Activated CD4-positive, alpha-beta T cell treated with anti-CD3 and anti-CD28 coated beads, Interleukin-2, amount 10 ng/mL, durations not matched to agents 24 days and 14 days (primary cell): ENCODE data around the gene RPL19. TPM values are rescaled to one million over a fixed set of nuclear protein-coding genes. Genes with fewer than 3 reads are reported as not detected.
A peak's percentile ranks its signal among the peaks of the same experiment; 100 is the strongest.

Experiments used
- DNase-seq: peaks from one replicate; pipeline ENCODE4 v3.0.0; 2022
- H3K27ac Mint-ChIP-seq: one replicate; pipeline ENCODE4 v1.8.0; 2022; ENCODE audit warnings: mild to moderate bottlenecking, mixed read lengths
- H3K27me3 Mint-ChIP-seq: one replicate; pipeline ENCODE4 v1.8.0; 2022; ENCODE audit warnings: mixed read lengths
- H3K36me3 Mint-ChIP-seq: one replicate; pipeline ENCODE4 v1.8.0; 2022; ENCODE audit warnings: low read depth, mild to moderate bottlenecking, mixed read lengths
- H3K4me1 Mint-ChIP-seq: one replicate; pipeline ENCODE4 v1.8.0; 2021; ENCODE audit warnings: mixed read lengths
- H3K4me3 Mint-ChIP-seq: one replicate; pipeline ENCODE4 v1.8.0; 2022; ENCODE audit warnings: mild to moderate bottlenecking, moderate library complexity, mixed read lengths
- H3K9me3 Mint-ChIP-seq: one replicate; pipeline ENCODE4 v1.8.0; 2021; ENCODE audit warnings: mixed read lengths
- intact Hi-C: fragments of 100-400 bp; cut with micrococcal nuclease; formaldehyde crosslinking; loops from one replicate; pipeline ENCODE4 v1.15.1; 2023
- total RNA-seq: library from RNA; stranded (reverse); gene quantifications from 2 replicates; pipeline ENCODE4 v1.2.3, GENCODE V29; 2022

RPL19 gene
- total RNA-seq, 1 donor from 2014 or later, result 2,301 TPM

DNA sequence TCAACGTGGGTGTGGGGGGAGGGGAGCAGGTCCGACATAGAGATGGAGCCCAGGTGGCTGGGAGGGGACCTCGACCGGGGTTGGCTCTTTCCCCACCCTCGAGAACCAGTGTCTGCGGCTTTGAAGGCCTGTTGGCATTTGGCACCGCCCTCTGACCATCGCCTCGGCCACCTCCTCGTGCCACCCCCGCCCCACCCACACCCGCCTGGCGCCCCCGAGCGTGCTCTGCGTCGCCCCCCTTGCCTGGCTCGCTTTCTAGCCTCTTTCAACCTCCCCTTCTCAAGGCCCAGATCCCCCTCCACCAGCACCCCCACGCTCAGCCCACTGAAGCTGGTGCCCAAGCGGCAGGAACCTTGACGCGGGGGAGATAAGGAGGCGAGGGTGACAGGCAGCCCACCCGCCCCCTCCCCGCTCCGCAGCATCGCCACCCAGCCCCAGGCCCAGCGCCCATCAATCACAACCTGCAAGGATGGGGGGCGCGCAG lies 3.2 kb upstream of the RPL19 start:
- H3K36me3 Mint-ChIP-seq, result peaks cover 33% of the 10 kb centered on the region
- no peaks in the 10 kb centered on the region for H3K27me3 Mint-ChIP-seq
- H3K4me3 Mint-ChIP-seq, result peak overlapping the region; percentile 98
- DNase-seq, result peak; percentile 69
- H3K9me3 Mint-ChIP-seq, result no peaks in the 10 kb centered on the region
- intact Hi-C loops, result loop anchor here (5.0 kb wide), 1 partner anchor 45 kb away; the partner anchor contains the start of gene PLXDC1
- peak overlapping the region; percentile 72 for H3K27ac Mint-ChIP-seq
- H3K4me1 Mint-ChIP-seq, result peaks cover 53% of the 10 kb centered on the region

DNA sequence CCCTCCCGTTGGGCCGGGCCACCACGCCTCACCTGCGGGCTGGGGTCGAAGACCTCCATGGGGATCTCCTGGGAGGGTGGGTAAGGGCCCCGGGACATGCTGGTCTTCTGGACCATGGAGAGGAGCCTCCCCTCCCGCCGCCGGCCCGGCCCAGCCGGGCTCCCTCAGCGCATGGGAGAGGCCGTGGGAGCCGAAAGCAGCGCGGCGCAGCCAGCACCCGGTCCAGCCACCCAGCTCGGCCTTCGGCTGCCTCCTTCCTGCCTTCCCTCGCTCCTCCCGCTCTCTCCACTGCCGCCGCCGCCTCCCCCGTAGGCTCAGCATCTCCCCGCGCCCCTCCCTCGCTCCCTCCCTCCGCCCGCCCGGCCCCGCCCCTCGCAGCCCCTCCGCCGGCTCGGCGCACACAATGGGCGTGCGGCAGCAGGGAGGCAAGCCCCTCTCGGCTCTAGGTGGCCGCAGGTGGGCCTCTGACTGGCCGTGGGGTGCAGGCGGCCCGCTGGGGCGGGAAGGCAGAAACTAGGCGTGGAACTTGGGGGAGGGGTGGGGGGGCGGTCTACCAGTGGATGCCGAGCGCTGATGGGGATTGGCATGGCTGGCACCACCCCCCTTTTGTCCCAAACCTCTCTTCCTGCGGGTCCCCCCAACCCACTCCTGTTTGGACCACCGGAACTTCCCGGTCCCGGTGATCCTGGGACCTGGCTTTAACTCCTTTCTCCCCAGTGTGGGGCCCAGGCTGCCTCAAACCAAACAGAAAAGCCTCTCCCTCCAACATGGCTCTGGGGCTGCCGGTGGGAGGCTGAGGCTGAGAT lies 2.5 kb upstream of the RPL19 start, which contains the start of gene CACNB1:
Gene CACNB1, minus strand, starts transcription at position 290 of the 806 bp plus-strand sequence. Its CDS starts 174 bp downstream, at position 116.
- intact Hi-C loops, result loop anchor here (5.0 kb wide), 1 partner anchor 45 kb away; the partner anchor contains the start of gene PLXDC1
- Mint-ChIP-seq H3K27ac (peak within 1 kb of the TSS; percentile 75), H3K27me3 (no peaks in the 10 kb centered on the region), H3K9me3 (no peaks in the 10 kb centered on the region), H3K36me3 (peaks cover 35% of the 10 kb centered on the region), H3K4me3 (peak within 1 kb of the TSS; percentile 98), H3K4me1 (peaks cover 56% of the 10 kb centered on the region)
- peak; percentile 93 for DNase-seq

DNA sequence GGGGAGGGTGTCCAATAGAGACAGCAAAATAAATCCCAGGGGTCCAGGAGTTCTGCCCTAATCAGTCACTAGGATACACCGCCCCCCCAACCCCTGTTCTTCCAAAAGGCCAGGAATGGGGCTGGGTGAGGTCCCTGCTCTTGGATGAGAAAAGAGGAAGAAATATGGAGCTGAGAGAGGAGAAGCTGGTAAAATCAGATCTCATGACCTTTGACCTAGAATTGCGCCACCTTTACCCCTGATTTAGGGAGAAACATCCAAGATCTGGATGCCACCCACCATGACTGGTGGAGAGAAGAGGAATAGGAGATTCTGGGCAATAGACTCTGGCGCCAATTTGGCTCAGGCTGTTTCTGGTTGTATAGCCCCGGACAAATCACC lies 1.9 kb upstream of the RPL19 start:
- Mint-ChIP-seq H3K36me3 (peaks cover 35% of the 10 kb centered on the region), H3K4me1 (peaks cover 57% of the 10 kb centered on the region), H3K27ac (peak overlapping the region; percentile 75), H3K4me3 (peak overlapping the region; percentile 98), H3K27me3 (no peaks in the 10 kb centered on the region), H3K9me3 (no peaks in the 10 kb centered on the region)
- DNase-seq, result no peak
- intact Hi-C loops, result loop anchor here (5.0 kb wide), 1 partner anchor 46 kb away; the partner anchor contains the start of gene PLXDC1

DNA sequence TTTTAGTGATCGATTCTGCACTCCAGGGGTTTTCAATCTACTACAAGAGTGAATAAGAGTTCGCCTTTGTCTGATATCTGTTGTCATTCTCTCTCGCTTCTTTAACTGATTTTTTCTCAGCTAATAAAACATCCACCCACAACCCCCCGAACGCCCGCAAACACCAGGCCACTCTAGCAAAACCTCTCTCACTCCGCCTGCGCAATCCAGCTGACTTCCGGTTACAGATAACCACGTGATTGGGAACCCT lies 338 bp upstream of the RPL19 start:
- DNase-seq, result peak; percentile 96
- Mint-ChIP-seq H3K27ac (peak overlapping the region; percentile 98), H3K4me1 (peaks cover 52% of the 10 kb centered on the region), H3K36me3 (peaks cover 46% of the 10 kb centered on the region), H3K4me3 (peak overlapping the region; percentile 98), H3K27me3 (no peaks in the 10 kb centered on the region), H3K9me3 (no peaks in the 10 kb centered on the region)
- intact Hi-C loops, result loop anchor here (5.0 to 10.0 kb wide), 2 partner anchors 47 to 205 kb away; partner anchors contain the start of genes FBXL20 and PLXDC1

DNA sequence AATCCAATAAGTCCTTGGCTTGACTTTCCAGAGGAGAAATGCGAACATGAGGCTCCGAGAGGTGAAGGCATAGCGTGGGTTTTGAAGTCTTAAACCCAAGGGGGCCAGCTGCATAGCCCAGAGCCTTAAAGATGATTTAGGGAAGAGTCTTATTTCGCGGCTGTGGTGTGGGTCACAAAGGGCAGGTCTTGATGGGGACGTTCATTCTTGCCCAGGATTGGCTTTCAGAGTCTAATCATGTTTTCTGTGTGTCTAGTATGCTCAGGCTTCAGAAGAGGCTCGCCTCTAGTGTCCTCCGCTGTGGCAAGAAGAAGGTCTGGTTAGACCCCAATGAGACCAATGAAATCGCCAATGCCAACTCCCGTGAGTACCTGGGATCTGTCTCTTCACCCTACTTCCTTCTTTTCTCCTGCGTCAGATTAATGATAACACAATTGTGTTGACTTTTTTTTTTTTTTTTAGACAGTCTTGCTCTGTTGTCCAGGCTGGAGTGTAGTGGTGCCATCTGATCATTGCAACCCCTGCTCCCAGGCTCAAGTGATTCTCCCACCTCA lies 951 bp downstream of the RPL19 start:
- H3K9me3 Mint-ChIP-seq, result no peaks in the 10 kb centered on the region
- H3K36me3 Mint-ChIP-seq, result peaks cover 51% of the 10 kb centered on the region
- no peak for DNase-seq
- intact Hi-C loops, result loop anchor here (10.0 kb wide), 1 partner anchor 204 kb away; the partner anchor contains the start of gene FBXL20
- H3K4me1 Mint-ChIP-seq, result peaks cover 45% of the 10 kb centered on the region
- H3K27me3 Mint-ChIP-seq, result no peaks in the 10 kb centered on the region
- H3K4me3 Mint-ChIP-seq, result peak overlapping the region; percentile 98
- H3K27ac Mint-ChIP-seq, result peak overlapping the region; percentile 98

DNA sequence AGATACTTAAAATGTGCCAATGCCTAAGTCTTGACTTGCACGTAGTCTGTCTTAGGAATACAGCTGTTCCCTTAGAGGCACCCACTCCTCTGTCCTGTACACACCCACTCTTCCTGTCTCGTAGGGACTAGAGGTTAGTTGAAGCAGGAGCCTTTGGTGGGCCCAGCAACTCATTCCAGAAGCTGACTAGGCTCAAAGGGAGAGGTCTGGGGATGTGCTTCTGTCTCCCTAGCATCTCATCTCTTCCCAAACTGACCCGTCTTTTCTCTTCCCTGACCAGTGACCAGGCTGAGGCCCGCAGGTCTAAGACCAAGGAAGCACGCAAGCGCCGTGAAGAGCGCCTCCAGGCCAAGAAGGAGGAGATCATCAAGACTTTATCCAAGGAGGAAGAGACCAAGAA lies 4.2 kb downstream of the RPL19 start:
- Mint-ChIP-seq H3K9me3 (no peaks in the 10 kb centered on the region), H3K36me3 (peaks cover 51% of the 10 kb centered on the region), H3K27ac (no peak overlapping the region), H3K27me3 (no peaks in the 10 kb centered on the region), H3K4me1 (peaks cover 42% of the 10 kb centered on the region), H3K4me3 (no peak overlapping the region)
- DNase-seq, result no peak
- intact Hi-C loops, result loop anchor here (10.0 kb wide), 1 partner anchor 201 kb away; the partner anchor contains the start of gene FBXL20

DNA sequence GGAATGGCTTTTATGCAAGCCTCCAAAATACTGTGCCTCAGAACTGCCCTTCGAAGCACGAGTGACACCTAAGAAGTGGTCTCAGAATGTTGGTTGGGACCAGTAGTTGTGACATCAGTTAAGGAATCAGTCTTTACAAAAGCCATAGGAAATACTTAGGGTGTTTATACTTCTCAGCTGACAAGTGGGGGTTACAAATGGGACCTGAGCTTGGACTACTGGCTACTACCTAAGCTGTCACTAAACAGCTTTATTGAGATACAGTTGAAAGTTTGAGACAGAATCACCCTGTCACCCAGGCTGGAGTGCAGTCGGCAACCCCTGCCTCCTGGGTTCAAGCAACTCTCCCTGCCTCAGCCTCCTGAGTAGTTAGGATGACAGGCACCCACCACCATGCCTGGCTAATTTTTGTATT lies 5.0 kb downstream of the RPL19 start:
- Mint-ChIP-seq H3K4me3 (no peak overlapping the region), H3K27ac (peak overlapping the region; percentile 28), H3K36me3 (peaks cover 47% of the 10 kb centered on the region)

DNA sequence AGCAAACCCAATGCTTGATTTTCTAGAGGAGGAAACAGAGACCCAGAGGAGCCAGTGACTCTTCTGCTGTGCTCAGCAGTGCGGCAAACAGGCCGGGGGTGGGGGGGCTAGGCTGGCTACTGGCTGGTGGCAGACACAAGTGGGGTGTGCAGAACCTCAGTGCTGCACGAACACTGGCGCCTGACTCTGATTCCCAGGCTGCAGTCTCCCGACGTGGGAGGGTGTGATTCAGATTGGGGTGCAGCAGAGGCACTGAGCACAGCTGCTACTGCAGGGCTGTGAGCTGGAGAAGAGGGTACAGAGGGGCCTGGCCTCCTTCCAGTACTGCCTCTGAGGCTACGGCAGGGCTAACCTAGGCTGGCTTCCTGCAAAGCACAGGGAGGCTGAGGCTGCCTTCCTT lies 8.1 kb downstream of the RPL19 start:
- H3K9me3 Mint-ChIP-seq, result no peaks in the 10 kb centered on the region
- no peak overlapping the region for H3K4me3 Mint-ChIP-seq
- H3K36me3 Mint-ChIP-seq, result peaks cover 19% of the 10 kb centered on the region
- H3K27me3 Mint-ChIP-seq, result peaks cover 13% of the 10 kb centered on the region
- H3K27ac Mint-ChIP-seq, result no peak overlapping the region
- H3K4me1 Mint-ChIP-seq, result peaks cover 22% of the 10 kb centered on the region
- no peak for DNase-seq
- intact Hi-C loops, result loop anchor here (5.0 to 10.0 kb wide), 2 partner anchors 197 to 254 kb away; partner anchors contain the start of genes CDK12 and FBXL20

More for the DNA sequence above, 5.0 kb downstream of the RPL19 start:
- intact Hi-C loops, result loop anchor here (5.0 to 10.0 kb wide), 2 partner anchors 200 to 257 kb away; partner anchors contain the start of genes CDK12 and FBXL20
- Mint-ChIP-seq H3K4me1 (peaks cover 39% of the 10 kb centered on the region), H3K9me3 (no peaks in the 10 kb centered on the region), H3K27me3 (peaks cover under 1% of the 10 kb centered on the region)
- DNase-seq, result no peak

DNA sequence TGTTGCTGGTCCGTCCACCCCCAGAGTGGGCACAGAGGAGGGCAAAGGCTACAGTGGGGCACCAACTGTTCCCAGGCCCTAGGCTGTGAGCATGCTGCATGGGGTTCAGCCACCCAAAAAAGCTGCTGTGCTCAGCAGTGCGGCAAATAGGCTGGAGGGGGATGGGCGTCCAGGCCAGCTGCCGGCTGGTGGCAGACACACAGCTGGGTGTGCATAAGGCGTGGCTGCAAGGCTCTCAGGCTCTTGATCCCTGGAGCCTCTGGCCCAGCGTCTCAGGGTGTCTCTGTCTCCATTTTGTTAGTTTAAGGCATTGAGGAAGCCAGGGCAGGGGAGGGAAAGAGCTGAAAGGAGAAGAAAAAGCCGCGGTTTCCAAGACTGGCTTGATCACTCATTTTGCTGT lies 8.8 kb downstream of the RPL19 start:
- DNase-seq, result no peak
- no peaks in the 10 kb centered on the region for H3K9me3 Mint-ChIP-seq
- intact Hi-C loops, result loop anchor here (5.0 to 10.0 kb wide), 2 partner anchors 196 to 253 kb away; partner anchors contain the start of genes CDK12 and FBXL20
- H3K4me3 Mint-ChIP-seq, result peak overlapping the region; percentile 35
- H3K27ac Mint-ChIP-seq, result no peak overlapping the region
- peaks cover 22% of the 10 kb centered on the region for H3K4me1 Mint-ChIP-seq
- H3K27me3 Mint-ChIP-seq, result peaks cover 13% of the 10 kb centered on the region
- peaks cover 12% of the 10 kb centered on the region for H3K36me3 Mint-ChIP-seq

- Mint-ChIP-seq H3K9me3 (no peaks in the 10 kb centered on the region), H3K27ac (peak overlapping the region; percentile 61), H3K4me3 (peak overlapping the region; percentile 68), H3K4me1 (peaks cover 20% of the 10 kb centered on the region), H3K36me3 (peaks cover 7% of the 10 kb centered on the region), H3K27me3 (peaks cover 13% of the 10 kb centered on the region)
- peak; percentile 88 for DNase-seq
- intact Hi-C loops, result loop anchor here (5.0 to 10.0 kb wide), 2 partner anchors 195 to 253 kb away; partner anchors contain the start of genes CDK12 and FBXL20
These were observed 9.4 kb downstream of the RPL19 start for GRCh38 chr17:39209317-39210092.

GRCh38 chr17:39210093-39210434 lies 10.0 kb downstream of the RPL19 start:
- peaks cover 14% of the 10 kb centered on the region for H3K27me3 Mint-ChIP-seq
- peaks cover 2% of the 10 kb centered on the region for H3K36me3 Mint-ChIP-seq
- peak overlapping the region; percentile 61 for H3K27ac Mint-ChIP-seq
- H3K4me3 Mint-ChIP-seq, result peak overlapping the region; percentile 68
- no peak for DNase-seq
- H3K9me3 Mint-ChIP-seq, result no peaks in the 10 kb centered on the region
- intact Hi-C loops, result no loop called here
- peaks cover 18% of the 10 kb centered on the region for H3K4me1 Mint-ChIP-seq

GRCh38 chr17:39212195-39212810 lies 12.2 kb downstream of the RPL19 start:
- Mint-ChIP-seq H3K4me3 (no peak overlapping the region), H3K4me1 (peaks cover 12% of the 10 kb centered on the region), H3K27ac (no peak overlapping the region), H3K36me3 (no peaks in the 10 kb centered on the region), H3K27me3 (peaks cover 26% of the 10 kb centered on the region), H3K9me3 (no peaks in the 10 kb centered on the region)
- no peak for DNase-seq
- intact Hi-C loops, result no loop called here
